Fibroblast of pulmonary artery (primary cell): ENCODE data around the gene UBE2E3.

ENCODE experiments used
- DNase-seq: peaks from one replicate; pipeline ENCODE4 v3.0.0-alpha.2; 2010; ENCODE audit warnings: low read depth
- H3K4me3 ChIP-seq: replicated peaks from 2 replicates; pipeline ENCODE4 v1.5.1; 2011; ENCODE audit warnings: low read depth, mild to moderate bottlenecking, control low read depth, low read length, moderate library complexity
- TF ChIP-seq, protein P1 (sequence below): IDR thresholded peaks from 2 replicates; pipeline ENCODE4 v1.5.1; 2011; ENCODE audit warnings: mild to moderate bottlenecking, control low read depth, low read length, inconsistent platforms; ENCODE audit errors: missing control alignments

UBE2E3 gene

DNA sequence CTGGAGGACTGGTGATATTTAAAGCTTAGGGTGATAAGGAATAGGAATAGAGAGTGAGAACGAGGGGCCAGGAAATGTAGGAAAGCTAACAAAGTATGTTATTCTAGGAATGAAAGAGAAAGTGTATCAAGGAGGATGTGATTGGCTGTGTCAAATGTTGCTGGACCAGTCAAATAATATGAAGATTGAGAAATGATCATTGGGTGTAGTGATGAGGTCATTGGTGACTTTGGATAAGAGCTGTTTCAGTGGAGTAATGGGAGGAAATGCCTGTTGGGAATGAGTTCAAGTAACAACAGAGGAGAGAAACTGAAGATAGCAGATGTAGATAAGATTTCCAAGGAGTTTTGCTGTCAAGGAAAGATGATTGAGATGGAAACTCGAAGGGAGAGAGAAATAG is 74.4 kb downstream of the UBE2E3 start:
- TF ChIP-seq, protein P1, sequence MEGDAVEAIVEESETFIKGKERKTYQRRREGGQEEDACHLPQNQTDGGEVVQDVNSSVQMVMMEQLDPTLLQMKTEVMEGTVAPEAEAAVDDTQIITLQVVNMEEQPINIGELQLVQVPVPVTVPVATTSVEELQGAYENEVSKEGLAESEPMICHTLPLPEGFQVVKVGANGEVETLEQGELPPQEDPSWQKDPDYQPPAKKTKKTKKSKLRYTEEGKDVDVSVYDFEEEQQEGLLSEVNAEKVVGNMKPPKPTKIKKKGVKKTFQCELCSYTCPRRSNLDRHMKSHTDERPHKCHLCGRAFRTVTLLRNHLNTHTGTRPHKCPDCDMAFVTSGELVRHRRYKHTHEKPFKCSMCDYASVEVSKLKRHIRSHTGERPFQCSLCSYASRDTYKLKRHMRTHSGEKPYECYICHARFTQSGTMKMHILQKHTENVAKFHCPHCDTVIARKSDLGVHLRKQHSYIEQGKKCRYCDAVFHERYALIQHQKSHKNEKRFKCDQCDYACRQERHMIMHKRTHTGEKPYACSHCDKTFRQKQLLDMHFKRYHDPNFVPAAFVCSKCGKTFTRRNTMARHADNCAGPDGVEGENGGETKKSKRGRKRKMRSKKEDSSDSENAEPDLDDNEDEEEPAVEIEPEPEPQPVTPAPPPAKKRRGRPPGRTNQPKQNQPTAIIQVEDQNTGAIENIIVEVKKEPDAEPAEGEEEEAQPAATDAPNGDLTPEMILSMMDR: no peak
- DNase-seq: no peak

DNA sequence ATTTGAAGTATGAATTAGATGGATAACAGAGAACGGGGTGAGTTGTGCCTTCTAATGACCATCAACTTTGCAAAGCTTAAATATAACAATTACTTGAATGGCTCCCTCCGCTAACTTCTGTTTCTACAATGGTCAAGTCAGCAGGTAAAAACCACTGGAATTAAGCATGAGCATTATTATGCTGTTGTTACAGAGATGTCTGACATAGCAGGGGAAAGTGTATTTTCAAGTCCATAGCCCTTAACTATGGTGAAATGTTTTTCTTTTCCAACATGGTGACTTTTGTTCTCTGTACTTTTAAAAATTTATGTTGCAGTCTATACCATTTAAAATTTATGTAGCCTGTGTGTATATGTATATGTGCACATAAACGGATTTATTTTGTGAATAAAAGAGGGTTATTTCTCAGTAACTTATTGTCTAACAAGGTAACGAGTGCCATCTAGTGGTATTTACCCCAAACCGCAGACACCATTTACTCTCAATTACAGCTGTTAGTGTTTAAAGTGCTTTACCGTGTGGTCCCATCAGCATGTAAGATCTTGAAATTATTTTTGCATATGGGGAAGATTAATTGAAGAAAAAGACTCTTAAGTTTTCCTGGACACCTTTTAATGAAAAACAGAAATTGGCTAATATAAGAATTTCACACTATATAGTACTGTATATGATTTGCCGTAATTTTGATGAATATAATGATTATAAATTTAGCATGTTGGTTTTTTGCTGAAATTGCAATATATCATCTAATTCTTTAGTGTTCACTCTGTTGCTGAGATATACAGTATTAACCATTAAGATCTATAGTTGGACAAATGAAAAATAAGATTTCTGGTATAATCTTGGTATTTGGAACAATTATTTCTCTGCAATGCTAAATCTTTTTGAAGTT is 78.2 kb downstream of the UBE2E3 start:
- peak; percentile 44 for DNase-seq
- no peak overlapping the region for H3K4me3 ChIP-seq
- TF ChIP-seq, protein P1: peak; percentile 49

More for the DNA sequence above, 74.4 kb downstream of the UBE2E3 start:
- H3K4me3 ChIP-seq: no peak overlapping the region

DNA sequence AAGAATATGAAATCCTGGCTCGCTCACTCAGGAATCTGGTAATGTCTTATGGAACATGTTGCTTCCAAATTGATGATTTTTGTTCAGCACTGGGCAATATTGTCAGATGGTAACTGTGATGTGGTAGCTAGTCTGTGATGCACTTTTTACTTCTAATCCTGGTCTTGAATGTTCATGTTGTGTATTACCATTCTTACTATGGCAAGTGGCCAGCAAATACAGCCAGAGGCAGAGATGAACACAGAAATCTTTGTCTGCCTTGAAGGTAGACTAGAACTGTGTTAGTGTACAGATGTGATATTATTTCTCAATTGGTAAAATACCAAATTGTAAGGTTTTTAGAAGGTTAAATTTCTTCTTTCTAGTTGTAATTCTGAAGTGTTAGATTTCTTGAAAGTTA is 83.3 kb downstream of the UBE2E3 start:
- no peak overlapping the region for H3K4me3 ChIP-seq
- no peak for DNase-seq
- TF ChIP-seq, protein P1: no peak

DNA sequence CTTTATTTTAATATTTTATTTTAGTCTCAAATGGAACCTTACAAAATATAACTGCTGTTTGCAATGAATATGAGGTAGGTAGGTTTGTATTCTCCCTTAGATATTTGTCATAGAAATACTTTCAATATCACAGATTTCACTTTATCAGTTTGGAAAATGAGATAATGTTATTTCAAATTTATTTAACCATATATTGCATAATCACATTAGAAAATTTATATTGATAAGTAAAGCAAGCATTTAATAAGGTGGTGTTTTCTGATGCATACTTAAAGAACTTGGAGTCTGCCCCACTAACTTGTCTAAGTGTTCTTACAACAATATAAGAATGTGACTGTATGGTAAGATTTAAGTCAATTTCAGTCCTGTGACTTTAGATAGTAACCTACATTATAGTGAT is 85.1 kb downstream of the UBE2E3 start:
- TF ChIP-seq, protein P1: no peak
- H3K4me3 ChIP-seq: no peak overlapping the region
- no peak for DNase-seq

DNA sequence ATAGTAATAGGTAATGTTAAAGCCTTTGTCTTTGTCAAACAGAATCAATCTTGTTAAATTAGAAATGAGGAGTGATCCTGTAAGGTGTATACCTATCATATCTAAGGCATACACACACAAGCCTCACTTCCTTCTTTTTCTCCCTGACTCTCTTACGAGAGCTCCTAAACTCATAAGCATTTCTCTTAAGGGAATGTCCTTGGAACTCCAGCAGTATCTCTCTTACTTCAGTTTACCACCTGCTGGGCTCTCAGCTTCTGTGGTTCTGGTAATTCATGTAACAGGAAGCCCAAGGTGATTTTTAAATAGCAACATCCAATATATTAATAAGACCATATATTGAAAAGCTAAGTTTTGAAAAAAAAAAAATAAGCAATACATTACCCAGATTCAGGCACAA is 85.9 kb downstream of the UBE2E3 start:
- DNase-seq: no peak
- no peak overlapping the region for H3K4me3 ChIP-seq
- TF ChIP-seq, protein P1: no peak

DNA sequence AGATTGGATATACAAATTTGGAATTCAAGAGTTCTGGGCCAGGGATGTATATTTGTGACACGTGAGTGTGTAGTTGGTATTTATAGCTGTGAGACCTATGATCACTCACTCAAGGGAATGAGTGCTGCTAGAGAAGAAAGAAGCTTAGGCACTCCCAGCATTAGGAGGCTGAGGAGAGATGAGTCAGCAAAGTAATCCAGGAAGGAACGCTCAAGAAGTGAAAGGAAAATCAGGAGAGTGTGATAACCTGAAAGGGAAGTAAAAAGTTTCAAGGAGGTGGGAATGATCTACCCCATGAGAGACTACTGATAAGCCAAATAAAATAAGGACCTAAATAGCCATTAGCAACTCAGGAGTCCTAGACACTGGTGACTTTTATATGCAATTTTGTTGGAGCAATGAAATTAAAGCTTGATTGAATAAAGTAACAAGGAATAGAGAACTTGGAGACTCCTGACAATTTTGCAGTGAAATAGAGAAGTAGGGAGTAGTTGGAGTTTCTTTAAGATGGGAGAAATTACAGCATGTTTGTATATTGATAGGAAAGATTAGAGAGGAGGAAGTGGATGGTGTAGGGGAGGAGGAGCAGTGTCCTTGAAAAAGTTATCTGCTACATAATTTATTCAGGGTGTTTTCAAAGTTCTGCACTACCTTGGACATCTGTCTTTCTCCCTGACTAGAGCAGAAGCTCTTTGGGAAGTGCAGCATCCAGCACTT is 89.9 kb downstream of the UBE2E3 start:
- TF ChIP-seq, protein P1: no peak
- no peak overlapping the region for H3K4me3 ChIP-seq
- peak; percentile 69 for DNase-seq
